ENCODE measurements around the gene PLA2G6. TPM values are rescaled to one million over a fixed set of nuclear protein-coding genes. Genes with fewer than 3 reads are reported as not detected.

The PLA2G6 gene
- total and polyA plus RNA-seq, 2 of the 4 experiments (the other 2 are of a cell fraction), result 6.1 to 10.3 TPM

DNA sequence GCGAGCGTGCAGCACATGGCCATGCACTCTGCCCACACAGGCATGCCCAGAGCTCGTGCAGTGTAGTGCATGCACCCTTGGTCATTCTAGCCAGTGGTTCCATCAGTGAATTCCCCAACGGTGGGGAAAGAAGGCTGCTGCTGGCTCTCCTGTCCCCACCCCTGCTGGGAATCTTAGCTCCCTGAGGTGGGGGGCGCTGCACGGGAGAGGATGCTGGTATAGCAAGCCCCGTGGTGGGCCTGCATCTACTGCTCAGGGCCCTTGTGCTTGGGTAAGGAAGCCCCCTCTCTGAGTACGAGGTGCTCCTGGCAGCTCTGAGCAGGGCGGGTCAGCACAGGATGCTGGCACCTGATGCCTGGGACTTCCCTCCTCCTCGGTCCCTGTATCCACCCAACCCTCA is 52.6 kb downstream of the PLA2G6 start:
- dilution Hi-C loops (cut with HindIII; ENCODE audit: low sequenced_read_pairs, unreplicated experiment), result no loop called here
- intact Hi-C loops (cut with micrococcal nuclease), result no loop called here

More for the DNA sequence above, 52.6 kb downstream of the PLA2G6 start:
- no peaks in the 10 kb centered on the region for H3K4me1 ChIP-seq (ENCODE audit: control insufficient read depth, insufficient read depth, low read length)
- no peak overlapping the region for H2BK120ac ChIP-seq (ENCODE audit: low read depth, low read length)
- H4K5ac ChIP-seq (ENCODE audit: low read depth, low read length), result no peak overlapping the region
- H2AK5ac ChIP-seq (ENCODE audit: low read depth, low read length), result no peak overlapping the region
- no peaks in the 10 kb centered on the region for H3K36me3 ChIP-seq (ENCODE audit: control insufficient read depth, insufficient read depth, low read length)
- H3K4me2 ChIP-seq (ENCODE audit: low read depth, low read length), result no peak overlapping the region
- H2AFZ ChIP-seq (replicated peaks; ENCODE audit: low read length, poor library complexity), result no peak overlapping the region
- H2BK15ac ChIP-seq (ENCODE audit: low read depth, low read length), result no peak overlapping the region
- ChIA-PET POLR2A (ENCODE audit: unreplicated experiment) (no interaction called here), CTCF (no interaction called here)
- no peak overlapping the region for H3K4ac ChIP-seq (ENCODE audit: low read depth, low read length)
- H3K27me3 ChIP-seq (ENCODE audit: control insufficient read depth, insufficient read depth, low read length), result no peaks in the 10 kb centered on the region
- no peak overlapping the region for H4K91ac ChIP-seq (ENCODE audit: insufficient read depth, low read depth, low read length)
- 92% methylated on average over 2 of the region's 10 CpGs; no CpG with 5 or more reads in 1 of the 2 experiments for WGBS, 2 experiments (ENCODE audit: extremely low coverage in 2 of 2, insufficient read length in 1 of 2)
- H4K8ac ChIP-seq (ENCODE audit: low read depth in 2 of 2, low read length in 2 of 2), result no peak overlapping the region
- in situ Hi-C loops (cut with MboI; ENCODE audit: low sequenced_read_pairs), result no loop called here
- DNase-seq (no peak), ATAC-seq (ENCODE audit: low read depth) (no peak)
- H3K9me3 ChIP-seq (ENCODE audit: control insufficient read depth, insufficient read depth, low read length), result no peaks in the 10 kb centered on the region
- no peak overlapping the region for H2AK9ac ChIP-seq (replicated peaks; ENCODE audit: low read depth, low read length, poor library complexity)
- H3K14ac ChIP-seq (replicated peaks; ENCODE audit: low read depth, low read length), result no peak overlapping the region
- H3K4me3 ChIP-seq (ENCODE audit: insufficient read depth, low read depth, low read length), result no peak overlapping the region
- H2BK20ac ChIP-seq (ENCODE audit: low read depth, low read length), result no peak overlapping the region
- no peaks in the 10 kb centered on the region for H4K20me1 ChIP-seq (ENCODE audit: insufficient read depth, low read length)
- H3K9me1 ChIP-seq (ENCODE audit: insufficient read depth, low read length), result peaks cover 4% of the 10 kb centered on the region
- BruUV-seq (replicated peaks), result no TSS peak
- no peak overlapping the region for H3K9ac ChIP-seq (ENCODE audit: low read depth, low read length)
- no peak for TF ChIP-seq NFE2L2 (IDR thresholded peaks at IDR 0.05; ENCODE audit: low read depth, low read length)
- TF ChIP-seq FOS (IDR thresholded peaks at IDR 0.05; ENCODE audit: low read depth, low read length), result no peak
- no peak for TF ChIP-seq BHLHE40 (IDR thresholded peaks at IDR 0.05; ENCODE audit: low read depth, low read length)
- TF ChIP-seq RFX5 (IDR thresholded peaks at IDR 0.05; ENCODE audit: low read depth, low read length), result no peak
- no peak for TF ChIP-seq CEBPB (IDR thresholded peaks at IDR 0.05; ENCODE audit: low read depth, low read length)
- no peak overlapping the region for H3K56ac ChIP-seq (ENCODE audit: extremely low read depth, insufficient read depth, low read length)
- no peak overlapping the region for H3K23ac ChIP-seq (ENCODE audit: low read depth, low read length)
- no peaks in the 10 kb centered on the region for H3K79me1 ChIP-seq (ENCODE audit: low read depth in 1 of 2, low read length in 2 of 2)
- no peak overlapping the region for H2BK5ac ChIP-seq (ENCODE audit: low read depth, low read length, poor library complexity, severe bottlenecking)
- H3K18ac ChIP-seq (ENCODE audit: low read depth, low read length), result no peak overlapping the region
- no peak overlapping the region for H3K27ac ChIP-seq (ENCODE audit: insufficient read depth, low read length)

Measured in IMR-90 (cell line).